Smooth muscle cell (in vitro differentiated cells): ENCODE measurements around the gene TPPP3. TPM values are rescaled to one million over a fixed set of nuclear protein-coding genes. Genes with fewer than 3 reads are reported as not detected.

ENCODE experiments used
- DNase-seq: peaks from one replicate; lab custom pipeline; 2025; ENCODE audit not compliant: unreplicated experiment; lab: John Stamatoyannopoulos, UW
- H2AFZ ChIP-seq: fragments of 200-600 bp; sonication (generic); 2 replicates; pipeline ENCODE4 v1.6.0; 2016; ENCODE audit warnings: antibody characterized with exemption, low read depth, mild to moderate bottlenecking
- H3F3A ChIP-seq: fragments of 200-600 bp; sonication (generic); 2 replicates; pipeline ENCODE4 v1.6.0; 2017; ENCODE audit warnings: antibody characterized with exemption, low read depth
- H3K27ac ChIP-seq: fragments of 200-600 bp; sonication (generic); 2 replicates; pipeline ENCODE4 v1.5.1; 2016; ENCODE audit warnings: low read depth, mild to moderate bottlenecking
- H3K27me3 ChIP-seq: fragments of 200-600 bp; sonication (generic); 2 replicates; pipeline ENCODE4 v1.6.1; 2016; ENCODE audit warnings: low read depth, mild to moderate bottlenecking
- H3K36me3 ChIP-seq: fragments of 200-600 bp; sonication (generic); 2 replicates; pipeline ENCODE4 v1.5.1; 2016; ENCODE audit warnings: low read depth
- H3K4me1 ChIP-seq: fragments of 200-600 bp; sonication (generic); 2 replicates; pipeline ENCODE4 v1.5.1; 2016; ENCODE audit warnings: low read depth
- H3K4me2 ChIP-seq: fragments of 200-600 bp; sonication (generic); 2 replicates; pipeline ENCODE4 v1.6.0; 2016; ENCODE audit warnings: mild to moderate bottlenecking
- H3K4me3 ChIP-seq: fragments of 200-600 bp; sonication (generic); 2 replicates; pipeline ENCODE4 v1.5.1; 2016; ENCODE audit warnings: mild to moderate bottlenecking
- H3K79me2 ChIP-seq: fragments of 200-600 bp; sonication (generic); 2 replicates; pipeline ENCODE4 v1.6.0; 2016; ENCODE audit warnings: low read depth, mild to moderate bottlenecking
- H3K9ac ChIP-seq: fragments of 200-600 bp; sonication (generic); 2 replicates; pipeline ENCODE4 v1.6.0; 2016; ENCODE audit warnings: low read depth
- H3K9me3 ChIP-seq: fragments of 200-600 bp; sonication (generic); replicated peaks from 2 replicates; pipeline ENCODE4 v1.5.1; 2016; ENCODE audit warnings: low read depth
- H4K20me1 ChIP-seq: fragments of 200-600 bp; sonication (generic); 2 replicates; pipeline ENCODE4 v1.6.0; 2016; ENCODE audit warnings: low read depth
- WGBS: methylation state at CpG from one replicate; pipeline ENCODE4 v1.1.7; 2016; ENCODE audit warnings: low lambda C conversion rate; 5-methylcytosine and 5-hydroxymethylcytosine counted together
- polyA plus RNA-seq: library from polyadenylated mRNA; unstranded; fragments of >200 nt; fragmentation: Nextera tagmentation; extraction: Ambion mirVana; gene quantifications from 2 replicates; pipeline ENCODE4 v1.2.1, GENCODE V29; 2016
- total RNA-seq: library from RNA; depleted of rRNA; stranded (reverse); fragments of >200 nt; gene quantifications from 2 replicates; pipeline ENCODE4 v1.2.3, GENCODE V29; 2014
- TF ChIP-seq, protein P1 (sequence below): fragments of 200-600 bp; sonication (generic); IDR thresholded peaks from 2 replicates; pipeline ENCODE4 v1.5.1; 2017; ENCODE audit warnings: borderline replicate concordance, mild to moderate bottlenecking, antibody characterized with exemption; ENCODE audit not compliant: insufficient read depth, poor library complexity, severe bottlenecking

Gene TPPP3
- total and polyA plus RNA-seq, 2 experiments from 2014 or later: 1.3 to 1.9 TPM

- Histone ChIP-seq H4K20me1 (no peaks in the 10 kb centered on the region), H3K4me1 (peaks cover 10% of the 10 kb centered on the region), H3K79me2 (no peaks in the 10 kb centered on the region), H3F3A (no peaks in the 10 kb centered on the region), H3K27ac (no peak overlapping the region), H3K9ac (no peak overlapping the region), H3K4me2 (peak overlapping the region; percentile 83), H3K4me3 (peak overlapping the region; percentile 45), H2AFZ (no peak overlapping the region), H3K27me3 (peaks cover 50% of the 10 kb centered on the region), H3K9me3 (no peaks in the 10 kb centered on the region), H3K36me3 (no peaks in the 10 kb centered on the region)
- TF ChIP-seq, protein P1, sequence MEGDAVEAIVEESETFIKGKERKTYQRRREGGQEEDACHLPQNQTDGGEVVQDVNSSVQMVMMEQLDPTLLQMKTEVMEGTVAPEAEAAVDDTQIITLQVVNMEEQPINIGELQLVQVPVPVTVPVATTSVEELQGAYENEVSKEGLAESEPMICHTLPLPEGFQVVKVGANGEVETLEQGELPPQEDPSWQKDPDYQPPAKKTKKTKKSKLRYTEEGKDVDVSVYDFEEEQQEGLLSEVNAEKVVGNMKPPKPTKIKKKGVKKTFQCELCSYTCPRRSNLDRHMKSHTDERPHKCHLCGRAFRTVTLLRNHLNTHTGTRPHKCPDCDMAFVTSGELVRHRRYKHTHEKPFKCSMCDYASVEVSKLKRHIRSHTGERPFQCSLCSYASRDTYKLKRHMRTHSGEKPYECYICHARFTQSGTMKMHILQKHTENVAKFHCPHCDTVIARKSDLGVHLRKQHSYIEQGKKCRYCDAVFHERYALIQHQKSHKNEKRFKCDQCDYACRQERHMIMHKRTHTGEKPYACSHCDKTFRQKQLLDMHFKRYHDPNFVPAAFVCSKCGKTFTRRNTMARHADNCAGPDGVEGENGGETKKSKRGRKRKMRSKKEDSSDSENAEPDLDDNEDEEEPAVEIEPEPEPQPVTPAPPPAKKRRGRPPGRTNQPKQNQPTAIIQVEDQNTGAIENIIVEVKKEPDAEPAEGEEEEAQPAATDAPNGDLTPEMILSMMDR: no peak
- no peak for DNase-seq
- WGBS: 2% methylated on average over 45 of the region's 53 CpGs
Measured at GRCh38 chr16:67430504-67430976, 37.2 kb upstream of the TPPP3 start.

GRCh38 chr16:67429799-67430503, 36.7 kb upstream of the TPPP3 start:
- Histone ChIP-seq H2AFZ (no peak overlapping the region), H3K4me2 (peak overlapping the region; percentile 83), H3K27ac (no peak overlapping the region), H3K36me3 (no peaks in the 10 kb centered on the region), H3F3A (no peaks in the 10 kb centered on the region), H3K4me3 (peak overlapping the region; percentile 45), H3K9ac (no peak overlapping the region), H3K9me3 (no peaks in the 10 kb centered on the region), H3K27me3 (peaks cover 53% of the 10 kb centered on the region), H3K79me2 (no peaks in the 10 kb centered on the region), H4K20me1 (no peaks in the 10 kb centered on the region), H3K4me1 (peaks cover 12% of the 10 kb centered on the region)
- 46% methylated on average over 13 of the region's 13 CpGs for WGBS
- TF ChIP-seq, protein P1: no peak
- no peak for DNase-seq

- WGBS: 99% methylated on average over 3 of the region's 3 CpGs
- no peak for DNase-seq
- H3K4me3 ChIP-seq: no peak overlapping the region
- H3K36me3 ChIP-seq: no peaks in the 10 kb centered on the region
- no peaks in the 10 kb centered on the region for H3K9me3 ChIP-seq
- H3K79me2 ChIP-seq: no peaks in the 10 kb centered on the region
- no peak overlapping the region for H3K9ac ChIP-seq
- peaks cover 61% of the 10 kb centered on the region for H3K27me3 ChIP-seq
- H3K4me1 ChIP-seq: peaks cover 19% of the 10 kb centered on the region
- TF ChIP-seq, protein P1: no peak
- H3K27ac ChIP-seq: no peak overlapping the region
- H2AFZ ChIP-seq: no peak overlapping the region
- H3K4me2 ChIP-seq: no peak overlapping the region
- no peaks in the 10 kb centered on the region for H3F3A ChIP-seq
- no peaks in the 10 kb centered on the region for H4K20me1 ChIP-seq
Measured at GRCh38 chr16:67429053-67429798, 35.9 kb upstream of the TPPP3 start.
